ENCODE measurements around the gene C3orf22. TPM values are rescaled to one million over a fixed set of nuclear protein-coding genes. Genes with fewer than 3 reads are reported as not detected.

C3orf22 gene
- total and polyA plus RNA-seq, 9 of the 15 experiments (the other 6 are each of a cell fraction or from before 2014, with no cell fraction given) = not detected

GRCh38 chr3:126512026-126512425 lies 46.7 kb downstream of the C3orf22 start:
- ChIA-PET POLR2A (no interaction called here), CTCF (ENCODE audit: low intra/inter-chr PET ratio) (no interaction called here)
- in situ Hi-C loops (cut with MboI) (no loop called here), intact Hi-C loops (cut with micrococcal nuclease) (no loop called here)
- no peaks in the 10 kb centered on the region for H3K79me2 ChIP-seq (ENCODE audit: control insufficient read depth, insufficient read depth, low read length)
- peaks cover 0 to 11% of the 10 kb centered on the region in 2 experiments; a peak in 2 of 5 replicates for H3K4me1 ChIP-seq (replicated peaks in 1 of 2; ENCODE audit: control insufficient read depth in 2 of 2, insufficient read depth in 2 of 2, low read length in 2 of 2)
- no peaks in the 10 kb centered on the region for H3K9me1 ChIP-seq (ENCODE audit: control insufficient read depth, insufficient read depth, low read length)
- no peaks in the 10 kb centered on the region for H3K9me3 ChIP-seq (replicated peaks; ENCODE audit: control insufficient read depth, insufficient read depth, low read depth, low read length)
- no peak for DNase-seq (ENCODE audit: extremely low read depth in 1 of 4, low spot score in 3 of 4)
- no peak overlapping the region for H2AFZ ChIP-seq (ENCODE audit: low read depth, low read length)
- WGBS (ENCODE audit: insufficient coverage, low coverage, missing lambda C conversion rate) = 2% methylated on average over 7 of the region's 7 CpGs
- no peak overlapping the region for H3K4me2 ChIP-seq (ENCODE audit: insufficient read depth, low read length)
- BruUV-seq (replicated peaks) = no TSS peak
- H3K9ac ChIP-seq (ENCODE audit: insufficient read depth in 1 of 2, low read depth in 2 of 2, low read length in 2 of 2) = no peak overlapping the region
- no peak for TF ChIP-seq DDX20 (tag; IDR thresholded peaks at IDR 0.05; ENCODE audit: low read depth)
- TF ChIP-seq PKNOX1 (IDR thresholded peaks at IDR 0.05) = no peak
- TF ChIP-seq ZNF143 (CRISPR knock-in tag; IDR thresholded peaks at IDR 0.05) = no peak
- TF ChIP-seq TAF1 (IDR thresholded peaks at IDR 0.05; ENCODE audit: control insufficient read depth, extremely low read depth, insufficient read depth, low read length, severe bottlenecking) = no peak
- no peak overlapping the region for H3K27ac ChIP-seq (ENCODE audit: extremely low read depth, low read depth, low read length)
- H3K4me3 ChIP-seq = no peak overlapping the region
- FAIRE-seq = no peak
- H4K20me1 ChIP-seq (replicated peaks; ENCODE audit: control insufficient read depth, insufficient read depth, low read length) = no peaks in the 10 kb centered on the region; the same call in 1 of the 2 replicates
- no peaks in the 10 kb centered on the region for H3K36me3 ChIP-seq (ENCODE audit: control insufficient read depth, insufficient read depth, low read length)
- ATAC-seq = no peak
- peaks cover 2 to 37% of the 10 kb centered on the region in 2 experiments; a peak in 4 of 5 replicates for H3K27me3 ChIP-seq (ENCODE audit: control insufficient read depth in 2 of 2, insufficient read depth in 2 of 2, low read length in 2 of 2)

- ATAC-seq = no peak
- Histone ChIP-seq H3K36me3 (ENCODE audit: control insufficient read depth, insufficient read depth, low read length) (no peaks in the 10 kb centered on the region), H3K4me1 (replicated peaks in 1 of 2; ENCODE audit: control insufficient read depth in 2 of 2, insufficient read depth in 2 of 2, low read length in 2 of 2) (peaks cover 0 to 11% of the 10 kb centered on the region in 2 experiments; a peak in 2 of 5 replicates), H2AFZ (ENCODE audit: low read depth, low read length) (no peak overlapping the region), H3K4me3 (no peak overlapping the region), H3K9me1 (ENCODE audit: control insufficient read depth, insufficient read depth, low read length) (no peaks in the 10 kb centered on the region), H3K27ac (ENCODE audit: extremely low read depth, low read depth, low read length) (no peak overlapping the region), H3K4me2 (ENCODE audit: insufficient read depth, low read length) (no peak overlapping the region), H3K79me2 (ENCODE audit: control insufficient read depth, insufficient read depth, low read length) (no peaks in the 10 kb centered on the region), H4K20me1 (replicated peaks; ENCODE audit: control insufficient read depth, insufficient read depth, low read length) (no peaks in the 10 kb centered on the region; the same call in 1 of the 2 replicates), H3K9ac (ENCODE audit: insufficient read depth in 1 of 2, low read depth in 2 of 2, low read length in 2 of 2) (no peak overlapping the region), H3K9me3 (replicated peaks; ENCODE audit: control insufficient read depth, insufficient read depth, low read depth, low read length) (no peaks in the 10 kb centered on the region), H3K27me3 (ENCODE audit: control insufficient read depth in 2 of 2, insufficient read depth in 2 of 2, low read length in 2 of 2) (peaks cover 2 to 42% of the 10 kb centered on the region in 2 experiments; a peak in 4 of 5 replicates)
- intact Hi-C loops (cut with micrococcal nuclease) (no loop called here), in situ Hi-C loops (cut with MboI) (no loop called here)
- DNase-seq (ENCODE audit: extremely low read depth in 1 of 4, low spot score in 3 of 4) = no peak
- CTCF ChIA-PET (ENCODE audit: low intra/inter-chr PET ratio) = no interaction called here
- FAIRE-seq = no peak
- no TSS peak for BruUV-seq (replicated peaks)
- WGBS (ENCODE audit: insufficient coverage, low coverage, missing lambda C conversion rate) = 0% methylated on average over 7 of the region's 7 CpGs
- POLR2A ChIA-PET = interaction anchor here (0.7 kb wide), 1 partner anchor 533 kb away, joined by 3 read pairs; no protein-coding TSS in a partner anchor
- TF ChIP-seq HDGF (IDR thresholded peaks at IDR 0.05) = no peak
- TF ChIP-seq THRB (CRISPR knock-in tag; conservative IDR thresholded peaks at IDR 0.05) = no peak
- no peak for TF ChIP-seq ZNF124 (CRISPR knock-in tag; IDR thresholded peaks at IDR 0.05)
- TF ChIP-seq CREB3L1 (IDR thresholded peaks at IDR 0.05; ENCODE audit: borderline replicate concordance, low read depth) = no peak
- no peak for TF ChIP-seq ZNF436 (CRISPR knock-in tag; IDR thresholded peaks at IDR 0.05)
- TF ChIP-seq ZFP91 (CRISPR knock-in tag; IDR thresholded peaks at IDR 0.05) = no peak
Observed at GRCh38 chr3:126511291-126511690, 47.4 kb downstream of the C3orf22 start.

All from K562 (cell line).